ENCODE measurements around the gene AS3MT. TPM values are rescaled to one million over a fixed set of nuclear protein-coding genes. Genes with fewer than 3 reads are reported as not detected.

The AS3MT gene, protein sequence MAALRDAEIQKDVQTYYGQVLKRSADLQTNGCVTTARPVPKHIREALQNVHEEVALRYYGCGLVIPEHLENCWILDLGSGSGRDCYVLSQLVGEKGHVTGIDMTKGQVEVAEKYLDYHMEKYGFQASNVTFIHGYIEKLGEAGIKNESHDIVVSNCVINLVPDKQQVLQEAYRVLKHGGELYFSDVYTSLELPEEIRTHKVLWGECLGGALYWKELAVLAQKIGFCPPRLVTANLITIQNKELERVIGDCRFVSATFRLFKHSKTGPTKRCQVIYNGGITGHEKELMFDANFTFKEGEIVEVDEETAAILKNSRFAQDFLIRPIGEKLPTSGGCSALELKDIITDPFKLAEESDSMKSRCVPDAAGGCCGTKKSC
- 9.9 and 14.6 TPM in 2 replicates for total RNA-seq

DNA sequence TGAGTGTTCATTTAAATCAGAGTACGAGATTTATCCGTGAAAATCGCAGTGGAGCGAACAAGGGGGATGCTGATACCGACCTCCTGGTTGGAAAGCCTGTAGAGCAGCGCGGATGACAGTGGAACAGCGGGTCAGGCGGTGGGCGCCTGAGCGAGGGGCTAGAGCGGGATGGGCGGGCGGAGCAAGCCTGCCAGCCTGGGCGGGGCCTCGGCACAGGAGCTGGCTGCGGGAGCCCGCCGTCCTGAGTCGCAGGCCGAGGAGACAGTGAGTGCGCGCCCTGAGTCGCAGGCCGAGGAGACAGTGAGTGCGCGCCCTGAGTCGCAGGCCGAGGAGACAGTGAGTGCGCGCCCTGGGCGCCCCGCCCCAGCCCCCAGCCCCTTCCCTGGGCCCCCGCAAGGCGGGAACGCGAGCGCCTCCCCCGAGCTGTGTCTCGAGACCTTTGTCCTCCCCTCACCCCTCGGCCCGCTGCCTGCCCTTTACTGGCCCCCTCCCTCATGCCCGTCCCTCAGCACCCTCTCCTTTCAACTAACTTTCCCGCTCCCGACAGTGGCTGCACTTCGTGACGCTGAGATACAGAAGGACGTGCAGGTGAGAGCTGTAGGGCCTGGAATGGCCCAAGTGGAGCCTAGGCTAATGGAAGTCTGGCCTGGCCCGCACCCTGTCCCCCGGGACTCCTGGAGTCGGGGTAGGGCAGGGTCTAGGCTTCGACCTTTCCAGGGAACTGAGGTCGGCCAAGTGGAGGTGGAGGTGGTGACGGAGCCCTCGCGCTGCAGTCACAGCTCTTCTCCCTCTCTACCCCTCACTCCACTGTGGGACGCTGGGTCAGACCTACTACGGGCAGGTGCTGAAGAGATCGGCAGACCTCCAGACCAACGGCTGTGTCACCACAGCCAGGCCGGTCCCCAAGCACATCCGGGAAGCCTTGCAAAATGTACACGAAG, at the start of gene AS3MT:
TSS of gene AS3MT (plus strand) at position 213 of the 941 bp plus-strand sequence. CDS start at position 336, 123 bp downstream.

DNA sequence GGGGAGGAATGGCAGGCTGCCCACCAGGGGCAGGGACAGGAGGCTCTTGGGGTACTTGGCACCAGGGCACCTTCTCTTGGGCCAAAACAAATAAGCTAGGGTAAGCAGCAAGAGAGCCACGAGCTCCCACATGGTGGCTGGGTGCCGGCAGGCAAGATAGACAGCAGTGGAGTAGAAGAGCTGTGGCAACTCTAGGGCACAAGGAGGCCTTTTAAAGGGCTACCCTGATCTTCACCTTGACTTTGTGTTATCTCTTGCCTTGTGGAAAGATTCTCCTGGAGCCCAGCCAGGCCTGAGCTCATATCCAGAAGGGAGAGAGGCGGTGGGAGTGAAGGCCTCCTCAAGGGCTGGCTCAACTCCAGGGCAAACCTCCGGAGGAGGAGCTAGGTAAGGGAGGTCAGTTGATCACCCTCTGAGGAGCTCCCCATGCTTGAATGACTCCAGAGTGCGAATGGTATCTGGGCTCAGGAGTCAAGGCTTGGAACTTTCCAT, 32.0 kb upstream of the AS3MT start, which contains the start of gene CYP17A1:
TSS of gene CYP17A1 (minus strand) at position 184 of the 492 bp plus-strand sequence. CDS start at position 132, 52 bp downstream.

GRCh38 chr10:102917962-102918816, 48.9 kb downstream of the AS3MT start, which contains the start of gene CNNM2:
TSS of gene CNNM2 (plus strand) at chr10:102918294. CDS start at chr10:102918481, 187 bp downstream.

Small RNA genes within 50 kb of the gene (small RNA-seq; reads per million reads assigned to genes)
- gene AS3MT = not detected
- not detected for gene RF00026

Other genes starting within 250 kb of the AS3MT start
- 101 and 104 TPM in 2 replicates for gene TRIM8, start 225.0 kb upstream of the AS3MT start, total RNA-seq
- 5.0 TPM in 2 replicates for gene ARL3, start 155.1 kb upstream of the AS3MT start, total RNA-seq
- gene SFXN2, start 154.8 kb upstream of the AS3MT start, total RNA-seq = 4.3 and 4.7 TPM in 2 replicates
- gene WBP1L, start 125.5 kb upstream of the AS3MT start, total RNA-seq = 106 and 113 TPM in 2 replicates
- gene CYP17A1, start 32.1 kb upstream of the AS3MT start, total RNA-seq = 0.16 TPM in 1 of 2 replicates, not detected in the other
- 21.1 and 25.3 TPM in 2 replicates for gene BORCS7, start 15.2 kb upstream of the AS3MT start, total RNA-seq
- 9.8 and 10.5 TPM in 2 replicates for gene CNNM2, start 48.8 kb downstream of the AS3MT start, total RNA-seq